ENCODE data around the gene RUFY4. TPM values are rescaled to one million over a fixed set of nuclear protein-coding genes. Genes with fewer than 3 reads are reported as not detected.

Gene RUFY4
- total RNA-seq, 1 experiment from 2014 or later = 0.66 TPM

DNA sequence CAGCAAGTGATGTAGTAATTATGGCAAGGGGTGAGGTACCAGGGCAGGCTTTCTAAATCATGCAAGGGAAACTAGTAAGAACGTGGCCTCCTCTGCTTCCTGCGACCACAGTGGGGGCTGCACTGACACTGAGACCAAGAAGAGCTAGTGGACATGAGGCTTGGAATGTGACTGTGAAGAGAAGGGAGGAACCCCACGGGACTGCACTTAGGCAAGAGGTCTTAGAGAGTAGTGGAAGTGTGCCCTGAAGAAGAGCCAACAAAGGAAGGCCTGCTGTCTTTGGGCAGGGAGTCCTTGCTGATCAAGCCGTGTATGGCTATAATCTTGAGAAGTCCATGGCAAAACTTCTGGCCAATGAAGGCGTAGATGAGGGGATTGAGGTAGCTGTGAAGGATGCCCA lies 8.9 kb upstream of the RUFY4 start:
- no CpG with 5 or more reads among the region's 5 CpGs for WGBS (ENCODE audit: extremely low coverage, insufficient read length, low lambda C conversion rate)
- Histone ChIP-seq H3K4me2 (ENCODE audit: insufficient read depth, insufficient read length, low read length) (no peak overlapping the region), H3K18ac (ENCODE audit: insufficient read length, low read depth, low read length) (no peak overlapping the region), H3K79me2 (ENCODE audit: insufficient read depth, low read length) (no peaks in the 10 kb centered on the region), H3K27ac (ENCODE audit: insufficient read length, low read depth, low read length) (no peak overlapping the region), H2BK12ac (ENCODE audit: insufficient read length, low read depth, low read length) (no peak overlapping the region), H3K14ac (ENCODE audit: insufficient read depth, low read length) (no peak overlapping the region), H2AK5ac (ENCODE audit: insufficient read length, low read length) (no peak overlapping the region), H3T11ph (ENCODE audit: low read length) (no peak overlapping the region), H3K4me1 (ENCODE audit: insufficient read depth, low read length) (no peaks in the 10 kb centered on the region), H4K8ac (replicated peaks; ENCODE audit: insufficient read length, low read depth, low read length) (no peak overlapping the region), H4K20me1 (ENCODE audit: control insufficient read depth, insufficient read depth, insufficient read length) (no peaks in the 10 kb centered on the region), H3K79me1 (ENCODE audit: insufficient read depth, low read depth, low read length, poor library complexity, severe bottlenecking) (no peaks in the 10 kb centered on the region), H3K23me2 (ENCODE audit: insufficient read length, low read depth, low read length, poor library complexity, severe bottlenecking) (no peaks in the 10 kb centered on the region), H3K27me3 (ENCODE audit: insufficient read depth, low read length) (no peaks in the 10 kb centered on the region), H3K56ac (ENCODE audit: insufficient read length, low read depth, low read length) (no peak overlapping the region), H2BK15ac (ENCODE audit: low read depth, low read length) (no peak overlapping the region), H4K5ac (ENCODE audit: insufficient read length, low read depth, low read length) (no peak overlapping the region), H3K9me3 (ENCODE audit: control insufficient read depth, low read depth, low read length) (no peaks in the 10 kb centered on the region), H2BK20ac (ENCODE audit: low read depth, low read length, poor library complexity, severe bottlenecking) (no peak overlapping the region), H2BK120ac (ENCODE audit: low read depth, low read length, poor library complexity, severe bottlenecking) (no peak overlapping the region), H3K4ac (ENCODE audit: low read depth, low read length) (no peak overlapping the region), H2BK5ac (ENCODE audit: insufficient read length, low read length) (no peak overlapping the region), H2AFZ (ENCODE audit: low read length) (no peak overlapping the region), H3K23ac (ENCODE audit: insufficient read length, low read depth, low read length) (no peak overlapping the region), H4K91ac (ENCODE audit: insufficient read length, low read depth, low read length) (no peak overlapping the region), H3K9ac (ENCODE audit: extremely low read depth, insufficient read length, low read length) (no peak overlapping the region)
- DNase-seq = no peak
- H3K36me3 Mint-ChIP-seq (ENCODE audit: insufficient read depth in 1 of 3, low read depth in 3 of 3) = no peaks in the 10 kb centered on the region; a peak in 1 of 7 replicates
- H3K4me3 Mint-ChIP-seq = no peak overlapping the region
- peaks cover 0 to 3% of the 10 kb centered on the region in 2 experiments; a peak in 2 of 4 replicates for H3K4me1 Mint-ChIP-seq
- H3K27me3 Mint-ChIP-seq (ENCODE audit: low read depth) = peaks cover 42% of the 10 kb centered on the region
- TF ChIP-seq, protein P1, sequence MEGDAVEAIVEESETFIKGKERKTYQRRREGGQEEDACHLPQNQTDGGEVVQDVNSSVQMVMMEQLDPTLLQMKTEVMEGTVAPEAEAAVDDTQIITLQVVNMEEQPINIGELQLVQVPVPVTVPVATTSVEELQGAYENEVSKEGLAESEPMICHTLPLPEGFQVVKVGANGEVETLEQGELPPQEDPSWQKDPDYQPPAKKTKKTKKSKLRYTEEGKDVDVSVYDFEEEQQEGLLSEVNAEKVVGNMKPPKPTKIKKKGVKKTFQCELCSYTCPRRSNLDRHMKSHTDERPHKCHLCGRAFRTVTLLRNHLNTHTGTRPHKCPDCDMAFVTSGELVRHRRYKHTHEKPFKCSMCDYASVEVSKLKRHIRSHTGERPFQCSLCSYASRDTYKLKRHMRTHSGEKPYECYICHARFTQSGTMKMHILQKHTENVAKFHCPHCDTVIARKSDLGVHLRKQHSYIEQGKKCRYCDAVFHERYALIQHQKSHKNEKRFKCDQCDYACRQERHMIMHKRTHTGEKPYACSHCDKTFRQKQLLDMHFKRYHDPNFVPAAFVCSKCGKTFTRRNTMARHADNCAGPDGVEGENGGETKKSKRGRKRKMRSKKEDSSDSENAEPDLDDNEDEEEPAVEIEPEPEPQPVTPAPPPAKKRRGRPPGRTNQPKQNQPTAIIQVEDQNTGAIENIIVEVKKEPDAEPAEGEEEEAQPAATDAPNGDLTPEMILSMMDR (conservative IDR thresholded peaks at IDR 0.05) = no peak
- no peak overlapping the region for H3K27ac Mint-ChIP-seq
- no peaks in the 10 kb centered on the region for H3K9me3 Mint-ChIP-seq

Data from H9 (cell line).